Activated T-cell treated with anti-CD3 and anti-CD28 coated beads, Interleukin-2, amount 50 U/mL, for 48 hours (primary cell): ENCODE results near the gene FRMD5.
"Not testable (repeated sequence)": the region's sequence is repeated elsewhere in the genome, so short reads cannot be mapped to it uniquely, and the experiment has no call there.

ENCODE experiments used
- DNase-seq, 2 experiments: peaks; one replicate each; pipeline ENCODE4 v3.0.0-alpha.2; 2020

The FRMD5 gene

DNA sequence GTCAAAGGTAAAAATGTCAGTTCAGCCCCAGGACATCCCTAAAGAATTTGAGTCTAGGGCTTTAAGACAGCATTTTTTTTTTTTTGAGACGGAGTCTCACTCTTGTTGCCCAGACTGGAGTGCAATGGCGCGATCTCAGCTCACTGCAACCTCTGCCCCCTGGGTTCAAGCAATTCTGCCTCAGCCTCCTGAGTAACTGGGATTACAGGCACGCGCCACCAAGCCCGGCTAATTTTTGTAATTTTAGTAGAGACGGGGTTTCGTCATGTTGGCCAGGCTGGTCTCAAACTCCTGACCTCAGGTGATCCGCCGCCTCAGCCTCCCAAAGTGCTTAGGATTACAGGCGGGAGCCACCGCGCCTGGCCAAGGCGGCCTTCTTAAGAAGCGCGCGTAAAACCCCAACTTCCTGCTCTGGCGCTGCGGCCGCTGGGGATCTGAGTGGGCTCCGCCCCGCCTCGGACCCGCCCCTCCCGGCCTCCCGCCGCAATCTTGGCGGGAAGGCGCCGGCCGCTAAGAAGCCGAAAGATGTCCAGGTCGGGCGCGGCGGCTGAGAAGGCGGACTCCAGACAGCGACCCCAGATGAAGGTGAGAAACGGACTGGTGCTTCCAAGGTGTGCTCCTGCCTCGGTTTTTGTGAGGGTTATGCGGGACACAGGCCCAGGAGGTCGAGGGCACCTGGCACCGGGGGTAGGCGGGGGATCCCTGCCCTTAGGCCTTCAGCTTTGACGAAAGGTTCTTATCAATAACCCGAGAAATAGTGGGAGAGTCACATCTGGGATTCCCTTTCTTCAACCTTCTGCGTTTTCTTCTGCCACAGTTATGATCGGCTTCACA lies 368.3 kb downstream of the FRMD5 start, which contains the start of gene WDR76:
Gene WDR76 (plus strand): TSS at position 495 of the 834 bp plus-strand sequence. CDS start 31 bp downstream, at position 526.
- peak; percentile 87 to 91 for DNase-seq

DNA sequence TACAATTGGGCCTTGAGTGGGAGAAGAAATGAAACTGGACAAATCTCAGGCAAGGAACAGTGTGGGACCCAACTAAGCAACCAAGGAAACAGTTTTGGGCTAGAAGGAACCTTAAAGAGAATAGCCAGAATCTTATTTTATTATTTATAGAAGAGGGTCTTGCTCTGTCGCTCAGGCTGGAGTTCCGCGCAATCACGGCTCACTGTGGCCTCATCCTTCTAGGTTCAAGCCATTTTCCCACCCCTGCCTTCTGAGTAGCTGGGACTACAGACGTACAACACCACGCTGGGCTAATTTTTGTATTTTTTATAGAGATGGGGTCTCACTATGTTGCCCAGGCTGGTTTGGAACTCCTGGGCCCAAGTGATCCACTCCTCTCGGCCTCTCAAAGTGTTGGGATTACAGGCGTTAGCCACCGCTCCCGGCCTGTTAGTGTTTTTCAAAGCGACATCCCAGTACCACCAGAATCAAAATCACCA lies 369.0 kb downstream of the FRMD5 start:
- DNase-seq, result no peak

DNA sequence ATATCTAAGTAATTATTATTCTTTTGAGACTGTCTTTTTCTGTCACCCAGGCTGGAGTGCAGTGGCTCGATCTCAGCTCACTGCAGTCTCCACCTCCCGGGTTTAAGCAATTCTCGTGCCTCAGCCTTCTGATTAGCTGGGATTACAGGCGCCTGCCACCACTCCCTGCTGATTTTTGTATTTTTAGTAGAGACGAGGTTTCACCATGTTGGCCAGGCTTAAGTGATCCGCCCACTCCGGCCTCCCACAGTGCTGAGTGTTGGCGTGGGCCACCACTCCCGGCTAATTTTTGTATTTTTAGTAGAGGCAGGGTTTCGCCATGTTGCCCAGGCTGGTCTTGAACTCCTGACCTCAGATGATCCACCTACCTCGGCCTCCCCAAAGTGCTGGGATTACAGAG lies 369.8 kb downstream of the FRMD5 start:
- DNase-seq, result not testable (repeated sequence)

DNA sequence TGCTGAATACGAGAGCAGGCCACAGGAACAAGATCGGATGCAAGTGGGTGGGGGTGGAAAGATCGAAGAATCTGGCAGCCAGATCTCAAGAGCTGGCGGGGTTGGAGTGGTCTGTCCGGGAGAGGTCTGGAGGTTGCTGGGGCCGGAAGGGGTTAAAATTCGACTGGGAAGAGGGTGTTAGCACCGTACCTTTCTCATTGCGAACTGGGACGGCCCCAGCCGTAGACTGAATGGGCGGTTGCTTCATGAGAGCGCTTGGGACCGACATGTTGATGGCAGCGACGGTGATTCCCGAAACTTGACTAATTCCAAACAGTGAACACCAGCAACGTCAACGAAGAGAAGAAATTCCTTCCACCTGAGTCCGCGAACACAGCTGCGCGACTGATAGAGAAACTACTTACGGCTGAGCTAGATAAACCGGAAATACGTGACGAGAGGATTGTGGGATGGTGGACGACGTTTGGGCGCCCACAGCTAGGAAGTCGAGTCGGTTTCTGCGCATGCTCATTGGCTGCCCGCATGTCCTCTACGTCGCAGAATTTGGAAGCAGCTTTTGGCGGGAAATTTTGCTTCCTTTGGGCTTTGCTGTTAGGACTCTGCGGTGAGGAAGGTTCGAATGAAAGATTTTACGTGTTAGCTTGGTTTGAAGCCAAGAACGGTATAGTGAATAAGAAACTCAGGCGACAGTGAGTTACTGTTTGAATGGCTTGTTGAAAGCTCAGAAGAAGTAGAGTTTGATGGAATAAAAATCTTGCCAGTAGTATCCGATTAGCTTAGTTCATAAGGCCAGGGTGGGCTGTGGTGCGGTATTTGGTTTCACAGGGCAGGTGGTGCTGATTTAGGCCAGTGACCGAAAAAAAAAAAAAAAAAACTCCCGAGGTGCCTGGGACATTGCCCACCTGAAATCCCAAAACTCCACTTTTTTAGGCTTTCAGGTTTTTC lies 370.5 kb downstream of the FRMD5 start, which contains the start of gene MFAP1:
Gene MFAP1 (minus strand): TSS at position 389 of the 945 bp plus-strand sequence. CDS start 121 bp downstream, at position 268.
- peak; percentile 89 to 91 for DNase-seq

DNA sequence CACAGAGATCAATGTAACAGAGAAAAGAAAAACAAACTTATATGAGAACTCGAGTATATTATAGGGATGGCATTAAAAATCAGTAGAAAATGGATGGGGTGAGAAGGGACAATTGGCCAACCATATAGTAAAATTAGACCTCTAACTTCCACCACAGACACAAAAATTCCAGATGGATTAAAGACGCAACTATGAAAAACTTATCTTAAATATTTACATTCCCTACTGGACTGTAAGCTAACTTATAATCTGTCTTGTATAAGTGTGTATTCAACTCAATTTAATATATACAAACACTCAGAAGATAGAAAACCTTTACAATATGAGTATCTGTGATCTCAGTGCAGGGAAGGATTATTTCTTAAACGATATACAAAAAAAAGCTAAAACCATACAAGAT lies 373.6 kb downstream of the FRMD5 start:
- no peak for DNase-seq
